ENCODE measurements around the gene HES5. TPM values are rescaled to one million over a fixed set of nuclear protein-coding genes. Genes with fewer than 3 reads are reported as not detected.

The HES5 gene
- polyA plus RNA-seq, 1 donor (not counting 4 experiments of a cell fraction or from before 2014, with no cell fraction given) = 0.33 TPM

DNA sequence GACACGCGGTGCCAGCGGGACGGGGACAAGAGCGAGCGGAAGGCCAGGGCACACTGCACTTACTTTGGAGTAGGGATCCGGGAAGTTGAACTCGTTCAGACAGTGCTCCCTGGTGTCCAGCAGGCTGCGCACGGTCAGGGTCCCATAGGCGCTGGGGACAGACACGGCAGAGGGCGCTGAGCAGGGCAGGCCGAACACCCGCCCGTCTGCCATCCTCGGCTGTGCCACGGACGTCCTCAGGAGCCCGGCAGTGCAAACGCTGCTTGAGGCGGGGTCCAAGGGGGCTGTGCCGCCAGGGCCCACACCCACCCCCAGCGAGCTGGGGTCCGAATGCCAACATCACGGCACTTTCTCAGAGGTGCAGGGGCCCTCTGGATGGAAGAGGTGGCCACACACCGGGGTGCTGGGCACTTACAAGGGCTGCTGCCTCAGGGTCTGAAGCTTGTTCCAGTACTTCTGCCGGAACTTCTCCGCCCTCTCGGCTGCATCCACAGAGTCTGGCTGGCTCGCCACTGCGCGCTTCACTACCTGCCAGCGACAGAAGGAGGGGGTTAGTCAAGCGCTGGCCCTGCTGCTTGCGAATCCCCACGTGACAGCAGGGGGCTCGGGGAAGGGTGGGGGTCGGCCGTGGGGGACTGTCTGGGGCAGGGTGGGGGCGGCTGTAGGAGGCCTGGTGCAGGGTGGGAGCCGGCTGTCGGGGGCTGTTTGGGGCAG is 16.0 kb downstream of the HES5 start:
- H3K36me3 ChIP-seq (ENCODE audit: control insufficient read depth in 2 of 2, extremely low read depth in 1 of 2, insufficient read depth in 2 of 2, low read length in 2 of 2) = peaks cover 31 to 43% of the 10 kb centered on the region in 2 experiments
- TF ChIP-seq EZH2 (IDR thresholded peaks at IDR 0.05; ENCODE audit: low read length) = no peak
- TF ChIP-seq, protein P1, sequence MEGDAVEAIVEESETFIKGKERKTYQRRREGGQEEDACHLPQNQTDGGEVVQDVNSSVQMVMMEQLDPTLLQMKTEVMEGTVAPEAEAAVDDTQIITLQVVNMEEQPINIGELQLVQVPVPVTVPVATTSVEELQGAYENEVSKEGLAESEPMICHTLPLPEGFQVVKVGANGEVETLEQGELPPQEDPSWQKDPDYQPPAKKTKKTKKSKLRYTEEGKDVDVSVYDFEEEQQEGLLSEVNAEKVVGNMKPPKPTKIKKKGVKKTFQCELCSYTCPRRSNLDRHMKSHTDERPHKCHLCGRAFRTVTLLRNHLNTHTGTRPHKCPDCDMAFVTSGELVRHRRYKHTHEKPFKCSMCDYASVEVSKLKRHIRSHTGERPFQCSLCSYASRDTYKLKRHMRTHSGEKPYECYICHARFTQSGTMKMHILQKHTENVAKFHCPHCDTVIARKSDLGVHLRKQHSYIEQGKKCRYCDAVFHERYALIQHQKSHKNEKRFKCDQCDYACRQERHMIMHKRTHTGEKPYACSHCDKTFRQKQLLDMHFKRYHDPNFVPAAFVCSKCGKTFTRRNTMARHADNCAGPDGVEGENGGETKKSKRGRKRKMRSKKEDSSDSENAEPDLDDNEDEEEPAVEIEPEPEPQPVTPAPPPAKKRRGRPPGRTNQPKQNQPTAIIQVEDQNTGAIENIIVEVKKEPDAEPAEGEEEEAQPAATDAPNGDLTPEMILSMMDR (optimal IDR thresholded peaks at IDR 0.05 in 1 of 3, IDR thresholded peaks at IDR 0.05 in 1 of 3, conservative IDR thresholded peaks at IDR 0.05 in 1 of 3; ENCODE audit: extremely low read depth in 1 of 3, insufficient read depth in 2 of 3, low read length in 3 of 3) = no peak
- H3K9me3 ChIP-seq (ENCODE audit: control insufficient read depth, low read depth, low read length) = no peaks in the 10 kb centered on the region
- dilution Hi-C loops (cut with MboI; ENCODE audit: extremely low pct_ligation_motif_present, low sequenced_read_pairs) = no loop called here
- H3K27me3 ChIP-seq (ENCODE audit: control insufficient read depth, extremely low read depth, insufficient read depth, low read length) = no peaks in the 10 kb centered on the region
- no peak overlapping the region for H3K4me3 ChIP-seq (ENCODE audit: control insufficient read depth in 2 of 3, extremely low read depth in 1 of 3, insufficient read depth in 2 of 3, low read depth in 1 of 3, low read length in 3 of 3)
- H3K79me2 ChIP-seq (ENCODE audit: control insufficient read depth, insufficient read depth, low read length) = no peaks in the 10 kb centered on the region
- H3K9me1 ChIP-seq (ENCODE audit: control insufficient read depth, extremely low read depth, insufficient read depth, low read length) = no peaks in the 10 kb centered on the region
- H3K4me1 ChIP-seq (ENCODE audit: control insufficient read depth, extremely low read depth, insufficient read depth, low read length) = no peaks in the 10 kb centered on the region
- H3K27ac ChIP-seq (ENCODE audit: control insufficient read depth, insufficient read depth, low read length) = no peak overlapping the region
- peaks cover 4% of the 10 kb centered on the region for H4K20me1 ChIP-seq (ENCODE audit: control insufficient read depth, extremely low read depth, insufficient read depth, low read length)
- no peak for DNase-seq (ENCODE audit: low read depth, low spot score)
- H3K4me2 ChIP-seq (ENCODE audit: control insufficient read depth, extremely low read depth, insufficient read depth, low read depth, low read length) = no peak overlapping the region
- no peak overlapping the region for H2AFZ ChIP-seq (ENCODE audit: control insufficient read depth, low read length)
- H3K9ac ChIP-seq (ENCODE audit: control insufficient read depth, extremely low read depth, insufficient read depth, low read length) = no peak overlapping the region
- no peak for FAIRE-seq

DNA sequence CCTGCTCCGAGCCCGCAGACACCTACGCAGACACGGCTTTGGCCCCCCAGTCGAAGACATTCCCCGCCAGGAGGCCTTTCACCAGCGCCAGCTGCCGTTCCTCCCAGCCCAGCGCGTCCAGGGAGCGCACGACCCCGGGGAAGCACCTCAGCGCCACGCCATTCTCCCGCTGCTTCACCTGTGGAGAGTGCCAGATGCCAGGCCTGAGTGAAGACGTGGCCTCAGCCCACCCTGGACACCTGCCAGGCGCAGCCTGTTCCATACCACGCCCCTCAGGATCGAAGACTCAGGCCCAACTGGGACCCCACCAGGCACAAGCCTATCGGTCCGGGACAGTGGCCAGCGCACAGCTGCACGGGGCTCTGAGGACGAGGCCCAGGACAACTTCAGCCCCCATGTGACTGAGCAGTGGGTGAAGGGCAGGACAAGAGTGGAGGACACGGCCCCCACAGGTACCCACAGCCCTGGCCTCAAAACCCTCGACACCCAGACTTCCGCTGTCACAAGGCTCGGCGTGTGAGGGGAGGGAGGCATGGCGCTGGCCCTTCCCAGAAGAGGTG is 17.1 kb downstream of the HES5 start:
- H3K27me3 ChIP-seq (ENCODE audit: control insufficient read depth, extremely low read depth, insufficient read depth, low read length) = no peaks in the 10 kb centered on the region
- H3K9ac ChIP-seq (ENCODE audit: control insufficient read depth, extremely low read depth, insufficient read depth, low read length) = no peak overlapping the region
- H3K4me3 ChIP-seq (ENCODE audit: control insufficient read depth in 2 of 3, extremely low read depth in 1 of 3, insufficient read depth in 2 of 3, low read depth in 1 of 3, low read length in 3 of 3) = no peak overlapping the region
- H4K20me1 ChIP-seq (ENCODE audit: control insufficient read depth, extremely low read depth, insufficient read depth, low read length) = peaks cover 4% of the 10 kb centered on the region
- H3K27ac ChIP-seq (ENCODE audit: control insufficient read depth, insufficient read depth, low read length) = no peak overlapping the region
- TF ChIP-seq, protein P1 (optimal IDR thresholded peaks at IDR 0.05 in 1 of 3, IDR thresholded peaks at IDR 0.05 in 1 of 3, conservative IDR thresholded peaks at IDR 0.05 in 1 of 3; ENCODE audit: extremely low read depth in 1 of 3, insufficient read depth in 2 of 3, low read length in 3 of 3) = no peak
- no peak for TF ChIP-seq EZH2 (IDR thresholded peaks at IDR 0.05; ENCODE audit: low read length)
- no peak for FAIRE-seq
- no peaks in the 10 kb centered on the region for H3K9me3 ChIP-seq (ENCODE audit: control insufficient read depth, low read depth, low read length)
- DNase-seq (ENCODE audit: low read depth, low spot score) = no peak
- H3K36me3 ChIP-seq (ENCODE audit: control insufficient read depth in 2 of 2, extremely low read depth in 1 of 2, insufficient read depth in 2 of 2, low read length in 2 of 2) = peaks cover 30 to 35% of the 10 kb centered on the region in 2 experiments
- H3K4me2 ChIP-seq (ENCODE audit: control insufficient read depth, extremely low read depth, insufficient read depth, low read depth, low read length) = no peak overlapping the region
- H2AFZ ChIP-seq (ENCODE audit: control insufficient read depth, low read length) = no peak overlapping the region
- H3K79me2 ChIP-seq (ENCODE audit: control insufficient read depth, insufficient read depth, low read length) = no peaks in the 10 kb centered on the region
- no peaks in the 10 kb centered on the region for H3K9me1 ChIP-seq (ENCODE audit: control insufficient read depth, extremely low read depth, insufficient read depth, low read length)
- H3K4me1 ChIP-seq (ENCODE audit: control insufficient read depth, extremely low read depth, insufficient read depth, low read length) = no peaks in the 10 kb centered on the region
- dilution Hi-C loops (cut with MboI; ENCODE audit: extremely low pct_ligation_motif_present, low sequenced_read_pairs) = no loop called here

All from keratinocyte (primary cell).